ENCODE data around the gene INTS11. TPM values are rescaled to one million over a fixed set of nuclear protein-coding genes. Genes with fewer than 3 reads are reported as not detected.

Gene INTS11
- total and polyA plus RNA-seq, 10 of the 15 experiments (the other 5 are each of a cell fraction or from before 2014, with no cell fraction given): 2.5 to 117 (median 77.7) TPM

DNA sequence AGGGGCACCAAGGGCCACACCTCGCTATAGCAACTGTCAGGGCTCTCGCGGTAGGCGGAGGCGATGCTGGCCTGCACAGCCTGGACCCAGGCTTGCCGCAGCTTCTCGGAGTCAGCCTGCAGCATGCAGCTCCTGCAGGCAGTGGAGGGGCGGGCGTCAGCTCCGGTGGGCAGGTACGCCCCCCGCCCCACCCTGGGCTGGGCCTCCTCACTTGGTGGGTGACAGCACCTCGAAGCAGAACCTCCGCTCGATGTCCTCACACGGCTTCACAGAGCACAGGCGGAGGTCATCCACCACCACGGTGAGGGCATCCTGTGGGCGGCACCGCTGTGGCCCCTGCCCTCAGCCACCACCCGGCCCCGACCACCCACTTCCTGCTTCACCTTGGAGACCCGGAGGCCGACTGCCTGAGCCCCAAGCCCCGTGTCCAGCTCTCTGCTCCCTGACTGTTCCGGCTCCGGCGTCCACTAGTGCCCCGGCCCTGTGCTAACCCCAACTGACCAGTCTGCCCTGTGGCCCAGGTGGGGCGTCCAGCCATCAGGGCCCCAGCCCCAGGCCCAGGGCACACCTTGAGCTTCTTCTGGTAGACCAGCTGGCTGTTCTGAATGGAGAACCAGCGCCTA lies 26.5 kb downstream of the INTS11 start:
- ChIA-PET SMC1A (ENCODE audit: uncharacterized antibody, unreplicated experiment) (no interaction called here), CTCF (no interaction called here)
- 86% methylated on average over 27 of the region's 31 CpGs for WGBS (ENCODE audit: insufficient coverage, insufficient replicate concordance, low lambda C conversion rate, missing lambda C conversion rate)
- no peak for TF ChIP-seq CTCF (IDR thresholded peaks at IDR 0.05 in 2 of 3, conservative IDR thresholded peaks at IDR 0.05 in 1 of 3; ENCODE audit: control insufficient read depth in 2 of 3, extremely low read depth in 1 of 3, insufficient read depth in 1 of 3, low read depth in 3 of 3, low read length in 3 of 3)
- TF ChIP-seq NKRF (conservative IDR thresholded peaks at IDR 0.05): no peak
- no peak for TF ChIP-seq CBX3 (IDR thresholded peaks at IDR 0.05; ENCODE audit: borderline replicate concordance, low read depth)
- TF ChIP-seq ZSCAN29 (IDR thresholded peaks at IDR 0.05): no peak
- TF ChIP-seq MTA2 (IDR thresholded peaks at IDR 0.05; ENCODE audit: low read depth): no peak
- TF ChIP-seq SMAD1 (IDR thresholded peaks at IDR 0.05; ENCODE audit: low read depth, partially characterized antibody): no peak
- TF ChIP-seq JUNB (IDR thresholded peaks at IDR 0.05): no peak
- TF ChIP-seq BRCA1 (IDR thresholded peaks at IDR 0.05; ENCODE audit: low read depth, low read length): no peak
- no peak for TF ChIP-seq LARP7 (IDR thresholded peaks at IDR 0.05)
- no peak for TF ChIP-seq YBX1 (IDR thresholded peaks at IDR 0.05)
- TF ChIP-seq CREB1 (IDR thresholded peaks at IDR 0.05; ENCODE audit: low read depth): no peak
- TF ChIP-seq, protein P1, sequence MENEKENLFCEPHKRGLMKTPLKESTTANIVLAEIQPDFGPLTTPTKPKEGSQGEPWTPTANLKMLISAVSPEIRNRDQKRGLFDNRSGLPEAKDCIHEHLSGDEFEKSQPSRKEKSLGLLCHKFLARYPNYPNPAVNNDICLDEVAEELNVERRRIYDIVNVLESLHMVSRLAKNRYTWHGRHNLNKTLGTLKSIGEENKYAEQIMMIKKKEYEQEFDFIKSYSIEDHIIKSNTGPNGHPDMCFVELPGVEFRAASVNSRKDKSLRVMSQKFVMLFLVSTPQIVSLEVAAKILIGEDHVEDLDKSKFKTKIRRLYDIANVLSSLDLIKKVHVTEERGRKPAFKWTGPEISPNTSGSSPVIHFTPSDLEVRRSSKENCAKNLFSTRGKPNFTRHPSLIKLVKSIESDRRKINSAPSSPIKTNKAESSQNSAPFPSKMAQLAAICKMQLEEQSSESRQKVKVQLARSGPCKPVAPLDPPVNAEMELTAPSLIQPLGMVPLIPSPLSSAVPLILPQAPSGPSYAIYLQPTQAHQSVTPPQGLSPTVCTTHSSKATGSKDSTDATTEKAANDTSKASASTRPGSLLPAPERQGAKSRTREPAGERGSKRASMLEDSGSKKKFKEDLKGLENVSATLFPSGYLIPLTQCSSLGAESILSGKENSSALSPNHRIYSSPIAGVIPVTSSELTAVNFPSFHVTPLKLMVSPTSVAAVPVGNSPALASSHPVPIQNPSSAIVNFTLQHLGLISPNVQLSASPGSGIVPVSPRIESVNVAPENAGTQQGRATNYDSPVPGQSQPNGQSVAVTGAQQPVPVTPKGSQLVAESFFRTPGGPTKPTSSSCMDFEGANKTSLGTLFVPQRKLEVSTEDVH (IDR thresholded peaks at IDR 0.05; ENCODE audit: low read depth, partially characterized antibody): no peak
- TF ChIP-seq ZNF207 (IDR thresholded peaks at IDR 0.05; ENCODE audit: borderline replicate concordance): no peak
- no peak for TF ChIP-seq SIX5 (IDR thresholded peaks at IDR 0.05; ENCODE audit: low read depth, low read length, severe bottlenecking)
- TF ChIP-seq, protein P2, sequence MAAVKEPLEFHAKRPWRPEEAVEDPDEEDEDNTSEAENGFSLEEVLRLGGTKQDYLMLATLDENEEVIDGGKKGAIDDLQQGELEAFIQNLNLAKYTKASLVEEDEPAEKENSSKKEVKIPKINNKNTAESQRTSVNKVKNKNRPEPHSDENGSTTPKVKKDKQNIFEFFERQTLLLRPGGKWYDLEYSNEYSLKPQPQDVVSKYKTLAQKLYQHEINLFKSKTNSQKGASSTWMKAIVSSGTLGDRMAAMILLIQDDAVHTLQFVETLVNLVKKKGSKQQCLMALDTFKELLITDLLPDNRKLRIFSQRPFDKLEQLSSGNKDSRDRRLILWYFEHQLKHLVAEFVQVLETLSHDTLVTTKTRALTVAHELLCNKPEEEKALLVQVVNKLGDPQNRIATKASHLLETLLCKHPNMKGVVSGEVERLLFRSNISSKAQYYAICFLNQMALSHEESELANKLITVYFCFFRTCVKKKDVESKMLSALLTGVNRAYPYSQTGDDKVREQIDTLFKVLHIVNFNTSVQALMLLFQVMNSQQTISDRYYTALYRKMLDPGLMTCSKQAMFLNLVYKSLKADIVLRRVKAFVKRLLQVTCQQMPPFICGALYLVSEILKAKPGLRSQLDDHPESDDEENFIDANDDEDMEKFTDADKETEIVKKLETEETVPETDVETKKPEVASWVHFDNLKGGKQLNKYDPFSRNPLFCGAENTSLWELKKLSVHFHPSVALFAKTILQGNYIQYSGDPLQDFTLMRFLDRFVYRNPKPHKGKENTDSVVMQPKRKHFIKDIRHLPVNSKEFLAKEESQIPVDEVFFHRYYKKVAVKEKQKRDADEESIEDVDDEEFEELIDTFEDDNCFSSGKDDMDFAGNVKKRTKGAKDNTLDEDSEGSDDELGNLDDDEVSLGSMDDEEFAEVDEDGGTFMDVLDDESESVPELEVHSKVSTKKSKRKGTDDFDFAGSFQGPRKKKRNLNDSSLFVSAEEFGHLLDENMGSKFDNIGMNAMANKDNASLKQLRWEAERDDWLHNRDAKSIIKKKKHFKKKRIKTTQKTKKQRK (IDR thresholded peaks at IDR 0.05; ENCODE audit: low read depth, low read length): no peak

More for the DNA sequence above, 26.5 kb downstream of the INTS11 start:
- no peaks in the 10 kb centered on the region for H3K4me1 ChIP-seq (ENCODE audit: control insufficient read depth, insufficient read depth, low read length)
- H3K27me3 ChIP-seq (replicated peaks in 1 of 2; ENCODE audit: control insufficient read depth in 2 of 2, insufficient read depth in 2 of 2, low read length in 1 of 2): no peaks in the 10 kb centered on the region
- no peak overlapping the region for H3K4me2 ChIP-seq (ENCODE audit: control insufficient read depth, insufficient read depth)
- no peak overlapping the region for H3K4me3 ChIP-seq
- no peak for ATAC-seq
- intact Hi-C loops (cut with micrococcal nuclease; ENCODE audit: unreplicated experiment): no loop called here
- H3K36me3 ChIP-seq (ENCODE audit: control insufficient read depth in 2 of 2, insufficient read depth in 2 of 2, low read length in 1 of 2): no peaks in the 10 kb centered on the region
- no peak for FAIRE-seq
- DNase-seq (ENCODE audit: low read depth, low spot score): no peak
- RAD21 ChIA-PET (ENCODE audit: unreplicated experiment): no interaction called here
- H4K20me1 ChIP-seq (ENCODE audit: control insufficient read depth, insufficient read depth): no peaks in the 10 kb centered on the region
- no peak overlapping the region for H2AFZ ChIP-seq (ENCODE audit: control insufficient read depth, low read depth, low read length)
- no peak overlapping the region for H3K27ac ChIP-seq (ENCODE audit: control insufficient read depth, insufficient read depth)
- POLR2A ChIA-PET: no interaction called here
- H3K9ac ChIP-seq (ENCODE audit: control insufficient read depth, insufficient read depth, low read length): no peak overlapping the region
- no TSS peak for BruUV-seq (replicated peaks)
- in situ Hi-C loops (cut with MboI): no loop called here
- H3K9me3 ChIP-seq (replicated peaks; ENCODE audit: control insufficient read depth, insufficient read depth, low read length): no peaks in the 10 kb centered on the region
- H3K79me2 ChIP-seq (ENCODE audit: control insufficient read depth, insufficient read depth, low read length): no peaks in the 10 kb centered on the region
